Measurements from ENCODE around the gene TMEM11. TPM values are rescaled to one million over a fixed set of nuclear protein-coding genes. Genes with fewer than 3 reads are reported as not detected.

TMEM11 gene
- total RNA-seq, 2 experiments from 2014 or later = 26.8 to 34.0 TPM

GRCh38 chr17:21202512-21202911, 11.4 kb downstream of the TMEM11 start:
- no peaks in the 10 kb centered on the region for H3K4me1 ChIP-seq (ENCODE audit: insufficient read depth, low read length, poor library complexity, severe bottlenecking)
- BruUV-seq (replicated peaks) = no TSS peak
- no peak for TF ChIP-seq CTCF (conservative IDR thresholded peaks at IDR 0.05; ENCODE audit: low read length)
- TF ChIP-seq EZH2phosphoT487 (IDR thresholded peaks at IDR 0.05; ENCODE audit: borderline replicate concordance, low read depth, low read length) = no peak
- no peak for DNase-seq (ENCODE audit: low spot score)
- H3K79me2 ChIP-seq (ENCODE audit: insufficient read depth, low read depth, low read length) = peaks cover 80% of the 10 kb centered on the region
- no peak overlapping the region for H3K4me2 ChIP-seq (ENCODE audit: low read length)
- peaks cover 61% of the 10 kb centered on the region for H3K36me3 ChIP-seq (ENCODE audit: insufficient read depth, low read length)
- H2AFZ ChIP-seq (ENCODE audit: low read length) = no peak overlapping the region
- H4K20me1 ChIP-seq (ENCODE audit: insufficient read depth, low read length) = peaks cover 6% of the 10 kb centered on the region; the same call in 1 of the 2 replicates
- POLR2A ChIA-PET = no interaction called here
- CTCF ChIA-PET (ENCODE audit: unreplicated experiment) = no interaction called here
- H3K4me3 ChIP-seq (ENCODE audit: low read depth, low read length, poor library complexity, severe bottlenecking) = no peak overlapping the region
- no peaks in the 10 kb centered on the region for H3K9me2 ChIP-seq (ENCODE audit: insufficient read depth, low read length)
- intact Hi-C loops (cut with micrococcal nuclease; ENCODE audit: unreplicated experiment) = no loop called here
- no peaks in the 10 kb centered on the region for H3K9me3 ChIP-seq (ENCODE audit: low read length)
- H3K27ac ChIP-seq (ENCODE audit: low read depth, low read length, poor library complexity, severe bottlenecking) = no peak overlapping the region

- Histone ChIP-seq H4K20me1 (ENCODE audit: insufficient read depth, low read length) (peaks cover 5% of the 10 kb centered on the region; the same call in 1 of the 2 replicates), H3K4me2 (ENCODE audit: low read length) (no peak overlapping the region), H3K36me3 (ENCODE audit: insufficient read depth, low read length) (peaks cover 61% of the 10 kb centered on the region), H3K79me2 (ENCODE audit: insufficient read depth, low read depth, low read length) (peaks cover 73% of the 10 kb centered on the region), H3K27ac (ENCODE audit: low read depth, low read length, poor library complexity, severe bottlenecking) (no peak overlapping the region), H3K9me2 (ENCODE audit: insufficient read depth, low read length) (no peaks in the 10 kb centered on the region), H2AFZ (ENCODE audit: low read length) (no peak overlapping the region), H3K9me3 (ENCODE audit: low read length) (no peaks in the 10 kb centered on the region), H3K4me1 (ENCODE audit: insufficient read depth, low read length, poor library complexity, severe bottlenecking) (no peaks in the 10 kb centered on the region), H3K4me3 (ENCODE audit: low read depth, low read length, poor library complexity, severe bottlenecking) (no peak overlapping the region)
- no peak for TF ChIP-seq CTCF (conservative IDR thresholded peaks at IDR 0.05; ENCODE audit: low read length)
- no peak for TF ChIP-seq EZH2phosphoT487 (IDR thresholded peaks at IDR 0.05; ENCODE audit: borderline replicate concordance, low read depth, low read length)
- BruUV-seq (replicated peaks) = no TSS peak
- intact Hi-C loops (cut with micrococcal nuclease; ENCODE audit: unreplicated experiment) = no loop called here
- CTCF ChIA-PET (ENCODE audit: unreplicated experiment) = no interaction called here
- no peak for DNase-seq (ENCODE audit: low spot score)
- POLR2A ChIA-PET = interaction anchor here (1.1 kb wide), 1 partner anchor 10 kb away, joined by 4 read pairs; no protein-coding TSS in a partner anchor
These were observed 12.1 kb downstream of the TMEM11 start for GRCh38 chr17:21201874-21202273.

- ChIA-PET CTCF (ENCODE audit: unreplicated experiment) (no interaction called here), POLR2A (interaction anchor here (1.1 kb wide), 1 partner anchor 11 kb away, joined by 4 read pairs; no protein-coding TSS in a partner anchor)
- Histone ChIP-seq H3K36me3 (ENCODE audit: insufficient read depth, low read length) (peaks cover 62% of the 10 kb centered on the region), H3K4me3 (ENCODE audit: low read depth, low read length, poor library complexity, severe bottlenecking) (no peak overlapping the region), H2AFZ (ENCODE audit: low read length) (no peak overlapping the region), H4K20me1 (ENCODE audit: insufficient read depth, low read length) (no peaks in the 10 kb centered on the region; the same call in 1 of the 2 replicates), H3K9me2 (ENCODE audit: insufficient read depth, low read length) (no peaks in the 10 kb centered on the region), H3K9me3 (ENCODE audit: low read length) (no peaks in the 10 kb centered on the region), H3K79me2 (ENCODE audit: insufficient read depth, low read depth, low read length) (peaks cover 67% of the 10 kb centered on the region), H3K4me2 (ENCODE audit: low read length) (no peak overlapping the region), H3K27ac (ENCODE audit: low read depth, low read length, poor library complexity, severe bottlenecking) (no peak overlapping the region), H3K4me1 (ENCODE audit: insufficient read depth, low read length, poor library complexity, severe bottlenecking) (no peaks in the 10 kb centered on the region)
- no peak for TF ChIP-seq EZH2phosphoT487 (IDR thresholded peaks at IDR 0.05; ENCODE audit: borderline replicate concordance, low read depth, low read length)
- TF ChIP-seq CTCF (conservative IDR thresholded peaks at IDR 0.05; ENCODE audit: low read length) = no peak
- DNase-seq (ENCODE audit: low spot score) = no peak
- BruUV-seq (replicated peaks) = no TSS peak
- intact Hi-C loops (cut with micrococcal nuclease; ENCODE audit: unreplicated experiment) = no loop called here
These were observed 12.7 kb downstream of the TMEM11 start for GRCh38 chr17:21201298-21201595.
